Activated naive CD4-positive, alpha-beta T cell treated with anti-CD3 and anti-CD28 coated beads, Interleukin-2, amount 50 U/mL, for 24 hours (primary cell): ENCODE results near the gene BSN.
A peak's percentile ranks its signal among the peaks of the same experiment; 100 is the strongest.

ENCODE experiments used
- H3K27ac Mint-ChIP-seq: one replicate; pipeline ENCODE4 v1.8.0; 2021; ENCODE audit warnings: mild to moderate bottlenecking, mixed read lengths
- H3K27me3 Mint-ChIP-seq: one replicate; pipeline ENCODE4 v1.8.0; 2021; ENCODE audit warnings: mixed read lengths
- H3K36me3 Mint-ChIP-seq: one replicate; pipeline ENCODE4 v1.8.0; 2021; ENCODE audit warnings: mixed read lengths
- H3K4me1 Mint-ChIP-seq: one replicate; pipeline ENCODE4 v1.8.0; 2021; ENCODE audit warnings: mixed read lengths
- H3K4me3 Mint-ChIP-seq: one replicate; pipeline ENCODE4 v1.8.0; 2021; ENCODE audit warnings: mild to moderate bottlenecking, mixed read lengths
- H3K9me3 Mint-ChIP-seq: one replicate; pipeline ENCODE4 v1.8.0; 2021; ENCODE audit warnings: mixed read lengths

The BSN gene

DNA sequence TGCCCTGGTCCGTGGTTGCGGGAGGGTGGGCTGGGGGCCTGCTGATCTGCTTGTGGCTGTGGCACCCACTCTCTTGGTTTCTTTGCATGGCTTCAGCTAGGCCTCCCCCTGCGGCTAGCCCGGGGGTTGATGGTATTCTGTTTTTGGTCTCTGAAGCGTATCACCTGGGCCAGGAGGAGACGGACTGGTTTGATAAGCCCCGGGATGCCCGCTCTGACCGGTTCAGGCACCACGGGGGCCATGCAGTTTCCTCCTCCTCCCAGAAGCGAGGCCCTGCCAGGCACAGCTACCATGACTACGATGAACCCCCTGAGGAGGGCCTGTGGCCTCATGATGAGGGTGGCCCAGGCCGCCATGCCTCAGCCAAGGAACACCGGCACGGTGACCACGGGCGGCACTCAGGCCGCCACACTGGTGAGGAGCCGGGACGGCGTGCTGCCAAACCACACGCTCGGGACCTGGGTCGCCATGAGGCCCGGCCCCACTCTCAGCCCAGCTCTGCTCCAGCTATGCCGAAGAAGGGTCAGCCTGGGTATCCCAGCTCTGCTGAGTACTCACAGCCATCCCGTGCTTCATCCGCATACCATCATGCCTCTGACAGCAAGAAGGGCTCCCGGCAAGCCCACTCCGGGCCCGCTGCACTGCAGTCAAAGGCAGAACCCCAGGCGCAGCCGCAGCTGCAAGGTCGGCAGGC is 108.6 kb downstream of the BSN start:
- no peak overlapping the region for H3K27ac Mint-ChIP-seq
- H3K4me1 Mint-ChIP-seq, result no peaks in the 10 kb centered on the region
- H3K27me3 Mint-ChIP-seq, result no peaks in the 10 kb centered on the region
- no peak overlapping the region for H3K4me3 Mint-ChIP-seq
- H3K36me3 Mint-ChIP-seq, result no peaks in the 10 kb centered on the region
- no peaks in the 10 kb centered on the region for H3K9me3 Mint-ChIP-seq

DNA sequence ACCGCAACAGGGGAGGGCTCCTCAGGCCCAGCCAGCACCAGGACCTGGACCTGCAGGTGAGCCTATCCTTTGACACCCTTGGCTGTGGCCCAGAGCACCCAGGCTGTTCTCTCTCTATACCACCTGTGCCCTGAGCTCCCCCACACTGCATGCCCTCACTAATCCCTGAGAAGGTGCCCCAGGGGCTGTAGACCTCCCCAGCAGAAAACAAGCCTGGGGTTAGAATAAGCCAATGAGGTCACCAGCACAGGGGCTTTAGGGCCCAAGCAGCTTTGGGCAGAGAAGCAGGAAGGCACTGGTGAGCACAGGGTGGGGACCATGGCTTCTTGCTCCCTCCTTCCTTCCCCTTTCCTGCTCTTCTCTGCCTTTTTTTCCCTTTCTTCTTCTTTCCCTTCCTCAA is 109.6 kb downstream of the BSN start:
- no peak overlapping the region for H3K4me3 Mint-ChIP-seq
- no peaks in the 10 kb centered on the region for H3K9me3 Mint-ChIP-seq
- H3K27me3 Mint-ChIP-seq, result no peaks in the 10 kb centered on the region
- H3K27ac Mint-ChIP-seq, result no peak overlapping the region
- H3K36me3 Mint-ChIP-seq, result no peaks in the 10 kb centered on the region
- H3K4me1 Mint-ChIP-seq, result no peaks in the 10 kb centered on the region

DNA sequence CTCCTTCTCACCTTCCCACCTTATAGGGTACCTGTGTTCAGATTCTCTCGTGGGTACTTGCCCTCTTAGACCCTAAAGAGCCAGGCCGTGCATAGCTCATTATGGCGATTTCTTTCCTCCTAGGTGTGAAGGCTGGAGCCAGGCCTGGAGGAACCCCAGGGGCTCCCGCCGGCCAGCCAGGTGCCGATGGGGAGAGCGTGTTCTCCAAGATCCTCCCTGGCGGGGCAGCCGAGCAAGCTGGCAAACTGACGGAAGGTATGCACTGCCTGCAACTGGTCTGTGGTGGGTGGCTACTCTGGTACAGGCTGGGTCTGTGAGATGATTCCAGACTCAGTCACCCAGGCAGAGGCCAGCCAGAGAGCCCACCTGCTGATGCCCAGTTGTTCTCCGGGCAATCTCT is 110.0 kb downstream of the BSN start:
- no peak overlapping the region for H3K4me3 Mint-ChIP-seq
- H3K9me3 Mint-ChIP-seq, result no peaks in the 10 kb centered on the region
- H3K36me3 Mint-ChIP-seq, result no peaks in the 10 kb centered on the region
- H3K27ac Mint-ChIP-seq, result no peak overlapping the region
- no peaks in the 10 kb centered on the region for H3K4me1 Mint-ChIP-seq
- no peaks in the 10 kb centered on the region for H3K27me3 Mint-ChIP-seq

DNA sequence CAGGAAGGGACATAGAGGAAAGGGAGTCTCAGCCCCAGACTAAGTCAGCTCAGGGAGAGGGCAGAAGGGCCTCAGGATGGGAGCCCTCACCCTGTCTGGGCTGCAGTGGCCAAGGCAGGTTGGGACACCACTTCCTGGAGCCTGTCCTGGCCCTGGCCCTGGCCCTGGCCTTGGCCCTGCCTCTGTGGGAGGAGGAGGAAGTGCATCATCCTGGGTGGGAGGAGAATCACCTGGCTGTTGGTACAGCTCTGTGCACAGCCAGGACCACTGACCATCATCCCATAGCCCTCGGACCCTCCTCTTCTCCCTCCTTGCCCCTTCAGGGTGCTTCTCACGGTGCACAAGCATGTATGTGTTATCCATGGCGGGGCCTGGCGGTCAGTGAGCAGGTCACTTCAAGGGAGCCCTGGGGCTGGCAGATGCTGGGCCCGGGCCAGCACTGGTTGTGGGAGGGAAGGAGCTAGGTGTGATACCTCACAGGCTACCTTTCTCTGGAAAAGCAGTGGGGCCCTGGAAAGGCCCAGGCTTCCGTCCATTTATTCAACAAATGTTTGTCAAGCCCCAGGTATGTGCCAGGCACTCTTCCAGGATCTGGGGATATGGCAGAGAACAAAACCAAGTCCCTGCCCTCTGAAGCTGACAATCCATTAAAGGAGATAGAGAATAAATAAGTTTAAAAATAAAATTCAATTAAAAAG is 111.7 kb downstream of the BSN start:
- Mint-ChIP-seq H3K27ac (no peak overlapping the region), H3K4me3 (no peak overlapping the region), H3K36me3 (no peaks in the 10 kb centered on the region), H3K9me3 (no peaks in the 10 kb centered on the region), H3K27me3 (no peaks in the 10 kb centered on the region), H3K4me1 (no peaks in the 10 kb centered on the region)

DNA sequence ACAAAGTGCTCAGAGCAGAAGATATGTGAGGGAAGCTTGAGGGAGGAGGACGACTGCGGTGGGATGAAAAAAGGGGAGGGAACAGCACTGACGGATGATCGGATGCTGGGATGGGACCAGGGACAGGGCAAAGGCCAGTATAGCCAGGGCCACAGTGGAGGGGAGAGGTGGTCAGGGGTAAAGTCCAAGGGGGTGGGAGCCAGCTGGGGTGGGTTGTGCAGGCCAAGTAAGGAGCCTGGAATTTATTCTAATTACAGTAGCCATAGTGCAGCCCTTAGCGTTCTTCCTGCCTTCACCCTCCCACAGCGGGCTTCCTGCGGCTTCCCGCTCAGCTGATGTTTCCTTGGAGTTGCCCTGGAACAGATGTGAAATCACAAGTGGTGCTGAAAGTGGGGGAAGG is 112.3 kb downstream of the BSN start:
- Mint-ChIP-seq H3K4me3 (no peak overlapping the region), H3K9me3 (no peaks in the 10 kb centered on the region), H3K36me3 (no peaks in the 10 kb centered on the region), H3K27me3 (no peaks in the 10 kb centered on the region), H3K4me1 (peaks cover under 1% of the 10 kb centered on the region), H3K27ac (no peak overlapping the region)

DNA sequence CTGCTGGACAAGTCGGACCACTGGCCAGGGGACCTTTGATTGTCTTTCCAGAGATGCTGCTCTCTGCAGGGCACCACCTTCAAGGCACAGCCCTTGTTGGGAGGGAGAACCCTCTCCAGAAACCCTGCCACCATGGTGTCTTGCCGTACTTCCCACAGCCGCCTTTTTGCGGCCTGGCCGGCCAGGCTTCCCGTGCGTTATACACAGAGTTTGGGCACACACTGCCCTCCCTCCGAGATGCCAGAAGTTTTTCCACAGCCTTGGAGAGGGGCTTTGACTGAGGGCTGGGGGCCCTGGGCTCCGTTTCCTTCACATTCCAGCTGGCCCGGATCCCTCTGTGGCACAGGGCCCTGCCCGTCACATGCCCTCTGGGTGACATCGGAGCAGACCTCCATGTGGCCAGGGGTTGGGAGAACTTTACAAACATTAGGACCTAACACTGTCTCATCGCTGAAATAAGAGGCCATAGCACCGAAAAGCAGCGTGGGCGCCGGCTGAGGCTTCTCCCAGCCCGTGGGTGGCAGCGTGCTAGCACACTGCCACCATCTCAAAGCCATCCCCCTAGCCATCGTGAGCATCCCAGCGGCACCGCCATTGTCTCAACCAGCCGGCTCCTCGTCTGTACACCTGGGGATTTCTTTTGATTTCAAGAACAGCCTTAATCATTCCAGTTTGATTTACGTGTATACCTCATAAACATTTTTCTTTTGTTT is 113.6 kb downstream of the BSN start:
- Mint-ChIP-seq H3K9me3 (no peaks in the 10 kb centered on the region), H3K36me3 (no peaks in the 10 kb centered on the region), H3K4me3 (no peak overlapping the region), H3K27ac (no peak overlapping the region), H3K4me1 (peaks cover 8% of the 10 kb centered on the region), H3K27me3 (no peaks in the 10 kb centered on the region)

DNA sequence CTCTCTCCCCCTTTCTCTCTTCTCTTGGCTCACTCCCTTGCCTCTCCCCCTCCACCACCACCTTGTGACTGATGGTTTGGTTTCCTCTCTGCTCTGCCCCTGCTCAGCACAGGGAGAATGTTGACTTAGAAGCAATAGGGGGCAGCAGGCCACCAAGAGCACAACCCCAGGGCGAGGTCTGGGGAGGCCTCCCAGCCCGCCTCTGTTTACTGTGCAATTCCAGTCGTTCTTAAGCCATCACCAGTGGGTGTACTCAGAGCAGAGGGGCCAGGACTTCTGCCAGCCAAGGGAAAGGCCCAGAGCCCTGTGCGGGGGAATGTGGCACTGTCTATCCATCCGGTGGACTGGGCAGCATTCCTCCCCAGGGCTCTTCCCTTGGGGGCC is 114.1 kb downstream of the BSN start:
- Mint-ChIP-seq H3K27ac (no peak overlapping the region), H3K36me3 (no peaks in the 10 kb centered on the region), H3K4me3 (no peak overlapping the region), H3K9me3 (no peaks in the 10 kb centered on the region), H3K27me3 (no peaks in the 10 kb centered on the region), H3K4me1 (peaks cover 12% of the 10 kb centered on the region)

DNA sequence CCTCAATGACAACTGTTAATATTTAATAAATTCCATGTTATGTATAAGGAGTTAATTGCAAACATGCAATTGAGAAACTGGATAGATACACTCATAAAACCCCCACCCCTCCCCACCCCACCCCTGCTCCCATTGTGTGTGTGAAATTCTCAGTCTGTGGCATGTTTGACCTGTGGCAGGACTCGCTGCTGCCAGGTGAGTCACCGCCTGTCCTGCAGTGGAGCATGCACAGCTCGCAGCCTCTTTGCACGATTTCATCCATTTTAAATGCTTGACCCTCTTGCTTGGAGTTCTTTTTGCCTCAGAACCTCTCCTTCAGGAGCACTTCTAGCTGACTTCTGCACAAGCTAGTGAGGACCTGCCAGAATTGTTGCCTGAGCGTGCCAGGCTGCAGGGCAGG is 114.6 kb downstream of the BSN start:
- no peaks in the 10 kb centered on the region for H3K27me3 Mint-ChIP-seq
- H3K4me1 Mint-ChIP-seq, result peaks cover 12% of the 10 kb centered on the region

DNA sequence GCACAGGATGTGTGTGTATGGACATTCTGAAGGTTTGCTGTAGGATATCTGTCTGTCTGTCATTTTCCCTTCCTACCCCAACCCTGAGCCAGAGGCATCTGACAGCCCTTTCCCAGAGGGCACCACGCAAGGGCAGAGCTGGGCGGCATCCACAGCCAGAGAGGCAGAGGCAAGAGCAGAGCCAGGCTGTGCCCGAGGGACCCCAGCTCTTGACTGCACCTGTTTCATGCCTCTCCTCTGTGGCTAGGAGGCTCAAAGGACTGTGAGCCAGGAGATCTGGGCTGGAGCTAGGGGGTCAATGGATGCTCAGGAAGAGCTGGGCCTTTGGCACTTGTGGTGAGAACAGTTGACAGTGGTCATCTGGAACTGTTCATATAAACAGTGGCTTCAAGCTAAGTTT is 115.1 kb downstream of the BSN start:
- H3K4me1 Mint-ChIP-seq, result peaks cover 12% of the 10 kb centered on the region
- no peak overlapping the region for H3K27ac Mint-ChIP-seq
- no peaks in the 10 kb centered on the region for H3K9me3 Mint-ChIP-seq
- no peaks in the 10 kb centered on the region for H3K36me3 Mint-ChIP-seq
- no peaks in the 10 kb centered on the region for H3K27me3 Mint-ChIP-seq
- H3K4me3 Mint-ChIP-seq, result no peak overlapping the region

More for the DNA sequence above, 114.6 kb downstream of the BSN start:
- no peaks in the 10 kb centered on the region for H3K36me3 Mint-ChIP-seq
- H3K27ac Mint-ChIP-seq, result no peak overlapping the region
- H3K4me3 Mint-ChIP-seq, result no peak overlapping the region
- H3K9me3 Mint-ChIP-seq, result no peaks in the 10 kb centered on the region

DNA sequence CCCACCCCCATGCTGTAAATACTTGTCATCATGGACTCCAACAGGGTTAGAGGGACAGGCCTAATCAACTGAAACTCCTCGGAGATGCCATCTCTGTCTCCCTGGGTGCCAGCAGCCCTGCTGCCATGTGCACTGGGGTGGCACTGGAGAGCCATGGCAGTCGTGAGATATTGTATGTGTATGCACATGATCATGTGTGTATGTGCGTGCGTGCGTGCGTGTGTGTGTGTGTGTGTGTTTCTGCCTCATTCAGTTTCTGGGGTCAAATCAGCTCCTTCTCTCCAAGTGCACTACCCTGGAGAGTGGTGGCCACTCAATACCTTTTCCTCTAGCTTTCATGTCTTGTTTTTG is 116.6 kb downstream of the BSN start:
- Mint-ChIP-seq H3K36me3 (no peaks in the 10 kb centered on the region), H3K27ac (peak overlapping the region; percentile 55), H3K27me3 (no peaks in the 10 kb centered on the region), H3K9me3 (no peaks in the 10 kb centered on the region), H3K4me1 (peaks cover 25% of the 10 kb centered on the region), H3K4me3 (no peak overlapping the region)

DNA sequence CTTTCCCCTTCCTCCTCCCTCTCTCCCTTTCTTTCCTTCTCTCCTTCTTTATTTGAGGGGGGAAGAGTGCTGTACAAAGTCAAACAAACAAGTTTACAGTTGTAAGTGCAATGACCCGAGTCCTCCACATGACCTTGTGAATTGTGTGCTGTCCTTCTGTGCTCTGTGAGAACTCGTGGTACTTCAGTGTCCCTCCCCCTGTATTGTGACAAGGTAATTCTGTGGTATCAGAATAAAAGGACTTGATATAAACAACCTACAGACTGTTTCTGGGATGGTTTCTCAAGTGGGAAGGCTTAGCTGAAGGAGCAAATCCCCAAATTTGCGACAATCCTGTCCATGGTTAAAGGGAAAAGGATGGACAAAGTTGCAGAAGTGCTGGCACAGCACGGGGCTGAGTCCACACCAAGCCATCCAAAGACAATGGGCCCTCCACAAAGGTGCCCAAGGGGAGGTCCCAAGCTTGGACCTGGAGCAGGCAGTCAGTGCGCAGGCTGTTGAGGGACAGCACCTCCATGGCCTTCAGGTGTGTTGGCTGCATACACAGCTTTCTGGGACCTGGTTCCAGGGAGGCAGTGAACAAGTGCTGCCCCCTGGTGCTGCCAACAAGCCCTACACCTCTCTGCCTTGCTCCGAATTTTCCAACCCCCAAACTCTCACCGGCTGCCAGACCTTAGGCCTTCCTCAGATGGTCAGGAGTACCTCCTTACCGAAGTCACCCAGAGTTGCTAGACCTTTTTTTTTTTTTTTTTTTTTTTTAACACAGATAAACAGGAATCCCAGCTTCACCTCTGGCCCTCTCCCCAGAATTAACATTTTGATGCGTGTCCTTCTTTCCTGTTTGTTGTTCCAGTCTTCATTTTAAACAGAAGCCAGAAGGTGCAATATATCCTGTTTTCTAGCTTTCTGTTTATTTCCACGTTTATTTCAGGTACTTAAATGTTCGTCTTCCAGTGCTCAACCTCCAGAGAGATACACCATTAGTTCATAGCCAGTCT is 117.3 kb downstream of the BSN start:
- Mint-ChIP-seq H3K9me3 (no peaks in the 10 kb centered on the region), H3K36me3 (peaks cover 2% of the 10 kb centered on the region), H3K4me1 (peaks cover 30% of the 10 kb centered on the region), H3K27ac (peak overlapping the region; percentile 93), H3K4me3 (peak overlapping the region; percentile 80), H3K27me3 (no peaks in the 10 kb centered on the region)

DNA sequence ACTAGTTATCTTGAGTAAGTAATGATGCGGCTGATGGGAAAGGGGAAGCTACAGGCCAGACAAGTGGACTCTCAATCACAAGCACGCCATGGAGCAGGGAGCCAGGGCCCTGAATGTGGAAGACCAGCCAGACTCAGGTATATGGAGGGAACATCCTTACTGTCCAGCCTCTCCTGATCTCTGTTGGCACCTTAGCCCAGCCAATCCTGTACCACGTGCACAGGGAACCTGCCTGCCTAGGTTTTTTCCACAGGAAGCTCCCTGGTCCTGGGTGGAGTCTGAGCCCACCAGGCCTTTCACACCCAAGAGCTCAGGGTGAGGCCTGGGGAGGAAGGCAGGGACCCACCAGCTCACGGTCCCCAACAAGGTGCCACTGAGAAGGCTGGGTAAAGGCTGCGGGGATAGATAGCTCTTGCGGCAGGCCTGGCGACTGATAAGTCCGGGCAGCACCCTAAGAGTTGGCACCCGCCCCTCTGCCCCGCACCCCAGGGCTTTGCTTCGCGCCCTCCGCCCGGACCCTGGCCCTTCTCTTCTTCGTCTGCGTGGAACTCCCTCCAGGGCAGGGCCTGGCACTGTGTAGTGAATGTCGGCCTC is 118.9 kb downstream of the BSN start:
- Mint-ChIP-seq H3K4me1 (peaks cover 36% of the 10 kb centered on the region), H3K27me3 (no peaks in the 10 kb centered on the region), H3K9me3 (no peaks in the 10 kb centered on the region), H3K4me3 (peak overlapping the region; percentile 89), H3K27ac (peak overlapping the region; percentile 94), H3K36me3 (peaks cover 3% of the 10 kb centered on the region)

DNA sequence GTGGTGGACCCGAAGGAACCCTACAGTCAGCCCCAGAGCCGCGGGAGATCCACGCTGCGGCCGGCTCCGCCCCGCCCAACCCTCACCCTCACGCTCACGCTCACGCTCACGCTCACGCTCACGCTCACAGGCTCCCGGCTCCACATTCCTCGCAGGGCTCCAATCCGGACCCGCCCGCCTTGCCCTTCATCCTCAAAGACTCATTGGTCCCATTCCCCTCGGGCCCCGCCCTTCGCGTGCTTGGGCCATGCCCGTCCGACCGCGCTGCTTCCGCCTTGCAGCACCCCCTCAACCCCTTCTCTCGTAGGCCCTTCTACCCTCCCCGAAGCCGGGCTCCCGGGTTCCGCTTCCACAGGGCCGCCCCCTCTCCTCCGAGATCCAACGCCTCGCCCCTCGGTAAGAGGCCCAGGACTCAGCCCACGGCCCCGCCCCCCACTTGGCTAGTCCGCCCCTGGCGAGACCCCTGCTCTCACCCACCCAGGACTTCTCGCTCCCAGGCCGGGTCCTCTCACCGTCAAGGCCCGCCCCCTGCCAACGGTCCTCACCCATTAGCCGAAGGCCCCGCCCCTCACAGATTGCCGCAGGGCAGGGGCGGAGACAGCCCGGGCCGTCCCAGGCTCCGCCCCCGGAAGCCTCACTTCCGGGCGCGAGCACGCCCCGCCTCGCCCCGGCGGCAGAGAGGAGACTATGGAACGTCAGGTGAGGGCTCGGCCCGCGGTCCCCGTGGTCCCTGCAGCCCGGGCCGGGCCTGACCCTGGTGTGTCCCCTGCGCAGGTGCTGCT is 119.6 kb downstream of the BSN start, which contains the start of gene APEH:
TSS of gene APEH (plus strand) at position 637 of the 782 bp plus-strand sequence. CDS start at position 688, 51 bp downstream.
- Mint-ChIP-seq H3K4me3 (peak within 1 kb of the TSS; percentile 89), H3K36me3 (peaks cover 4% of the 10 kb centered on the region), H3K27me3 (no peaks in the 10 kb centered on the region), H3K27ac (peak within 1 kb of the TSS; percentile 94), H3K4me1 (peaks cover 38% of the 10 kb centered on the region), H3K9me3 (no peaks in the 10 kb centered on the region)

DNA sequence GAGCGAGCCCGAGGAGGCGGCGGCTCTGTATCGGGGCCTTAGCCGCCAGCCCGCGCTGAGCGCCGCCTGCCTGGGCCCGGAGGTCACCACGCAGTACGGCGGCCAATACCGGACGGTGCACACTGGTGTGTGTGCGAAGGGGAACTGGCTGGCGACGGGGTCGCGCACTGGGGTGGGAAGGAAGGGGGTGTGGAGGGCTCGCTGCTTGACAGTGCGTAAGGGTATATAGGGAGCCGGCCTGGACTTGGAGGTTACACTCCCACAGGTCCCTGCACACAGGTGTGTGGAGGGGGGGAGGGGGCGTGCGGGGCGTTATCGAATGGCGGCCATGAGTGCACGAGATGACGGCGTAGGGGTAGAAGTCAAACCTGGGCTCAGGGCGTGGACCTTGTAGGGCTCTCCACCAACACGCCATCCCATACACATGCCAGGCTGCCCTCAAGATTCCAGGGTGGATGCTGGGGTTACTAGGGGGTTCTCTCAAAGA is 120.3 kb downstream of the BSN start:
- peak overlapping the region; percentile 89 for H3K4me3 Mint-ChIP-seq

More for the DNA sequence above, 120.3 kb downstream of the BSN start:
- H3K36me3 Mint-ChIP-seq, result peaks cover 4% of the 10 kb centered on the region
- H3K27me3 Mint-ChIP-seq, result no peaks in the 10 kb centered on the region
- H3K4me1 Mint-ChIP-seq, result peaks cover 38% of the 10 kb centered on the region
- H3K27ac Mint-ChIP-seq, result no peak overlapping the region
- H3K9me3 Mint-ChIP-seq, result no peaks in the 10 kb centered on the region
